Left renal cortex interstitium (tissue), 4 donors: ENCODE data around the gene LMBRD1. TPM values are rescaled to one million over a fixed set of nuclear protein-coding genes. Genes with fewer than 3 reads are reported as not detected.
"Not testable (repeated sequence)": the region's sequence is repeated elsewhere in the genome, so short reads cannot be mapped to it uniquely, and the experiment has no call there.

Experiments used
- DNase-seq, 4 donors: peaks; one replicate each; pipeline ENCODE4 v3.0.0-alpha.2; 2013; ENCODE audit warnings: low read depth in 4 of 4, low spot score in 2 of 4, missing footprints in 1 of 4
- polyA plus RNA-seq, 4 donors: library from polyadenylated mRNA; unstranded; fragments of 120-200 nt; gene quantifications; one replicate each; pipeline ENCODE4 v1.2.1, GENCODE V29; 2013; ENCODE audit not compliant: insufficient read length in 4 of 4

Gene LMBRD1
- polyA plus RNA-seq, 4 donors: 117 to 163 (median 139) TPM

GRCh38 chr6:69798796-69799195 lies 2.0 kb upstream of the LMBRD1 start:
- not testable (repeated sequence) for DNase-seq

- DNase-seq: peak; percentile 36 to 55 (median 50)
Measured at GRCh38 chr6:69796073-69796641, 653 bp downstream of the LMBRD1 start.

- no peak for DNase-seq
Measured at GRCh38 chr6:69795469-69796072, 1.2 kb downstream of the LMBRD1 start.

- DNase-seq: no peak
Measured at GRCh38 chr6:69792292-69792691, 4.5 kb downstream of the LMBRD1 start.

- DNase-seq: no peak
Measured at GRCh38 chr6:69791065-69791471, 5.7 kb downstream of the LMBRD1 start.

GRCh38 chr6:69790629-69791028 lies 6.2 kb downstream of the LMBRD1 start:
- DNase-seq: no peak

- DNase-seq: no peak
Measured at GRCh38 chr6:69789578-69789977, 7.2 kb downstream of the LMBRD1 start.

GRCh38 chr6:69787436-69787835 lies 9.4 kb downstream of the LMBRD1 start:
- DNase-seq: not testable (repeated sequence)

- no peak for DNase-seq
Measured at GRCh38 chr6:69785697-69786096, 11.1 kb downstream of the LMBRD1 start.

- no peak for DNase-seq
Measured at GRCh38 chr6:69784595-69785377, 12.0 kb downstream of the LMBRD1 start.

- DNase-seq: no peak
Measured at GRCh38 chr6:69783108-69783507, 13.7 kb downstream of the LMBRD1 start.

GRCh38 chr6:69780585-69781178 lies 16.1 kb downstream of the LMBRD1 start:
- no peak for DNase-seq

GRCh38 chr6:69775941-69776340 lies 20.9 kb downstream of the LMBRD1 start:
- no peak for DNase-seq

GRCh38 chr6:69775585-69775849 lies 21.3 kb downstream of the LMBRD1 start:
- DNase-seq: no peak

GRCh38 chr6:69774740-69775584 lies 21.8 kb downstream of the LMBRD1 start:
- DNase-seq: no peak

- no peak for DNase-seq
Measured at GRCh38 chr6:69771158-69771906, 25.5 kb downstream of the LMBRD1 start.

- no peak for DNase-seq
Measured at GRCh38 chr6:69768664-69769063, 28.1 kb downstream of the LMBRD1 start.

GRCh38 chr6:69763763-69764162 lies 33.0 kb downstream of the LMBRD1 start:
- DNase-seq: no peak

GRCh38 chr6:69761853-69762252 lies 35.0 kb downstream of the LMBRD1 start:
- DNase-seq: no peak

GRCh38 chr6:69758214-69758613 lies 38.6 kb downstream of the LMBRD1 start:
- no peak for DNase-seq
